Measurements from ENCODE around the gene NME7. TPM values are rescaled to one million over a fixed set of nuclear protein-coding genes. Genes with fewer than 3 reads are reported as not detected.
A peak's percentile ranks its signal among the peaks of the same experiment; 100 is the strongest.

Gene NME7
- total RNA-seq, 6 experiments from 2014 or later, result 16.0 to 22.2 (median 18.7) TPM

- H3K4me3 Mint-ChIP-seq, result peak overlapping the region; percentile 91
- TF ChIP-seq CTCF (IDR thresholded peaks at IDR 0.05), result no peak
- no peaks in the 10 kb centered on the region for H3K9me3 Mint-ChIP-seq
- H3K27ac Mint-ChIP-seq, result peak overlapping the region; percentile 97
- peaks cover under 1% of the 10 kb centered on the region; the same call in 1 of the 2 replicates for H3K27me3 Mint-ChIP-seq (ENCODE audit: insufficient read depth)
- DNase-seq, result no peak
- peaks cover 73% of the 10 kb centered on the region for H3K4me1 Mint-ChIP-seq (ENCODE audit: low read depth)
- H3K36me3 Mint-ChIP-seq (ENCODE audit: low read depth), result peaks cover 26% of the 10 kb centered on the region
These were observed 257.4 kb downstream of the NME7 start for GRCh38 chr1:169110236-169110635.

- Mint-ChIP-seq H3K4me1 (ENCODE audit: low read depth) (peaks cover 72% of the 10 kb centered on the region), H3K4me3 (peak overlapping the region; percentile 91), H3K27ac (peak overlapping the region; percentile 97), H3K27me3 (ENCODE audit: insufficient read depth) (peaks cover 6% of the 10 kb centered on the region; the same call in 1 of the 2 replicates), H3K36me3 (ENCODE audit: low read depth) (peaks cover 22% of the 10 kb centered on the region), H3K9me3 (no peaks in the 10 kb centered on the region)
- peak; percentile 88 for DNase-seq
- TF ChIP-seq CTCF (IDR thresholded peaks at IDR 0.05), result no peak
These were observed 257.9 kb downstream of the NME7 start for GRCh38 chr1:169109561-169110134.

- Mint-ChIP-seq H3K27me3 (ENCODE audit: insufficient read depth) (peaks cover 10% of the 10 kb centered on the region; the same call in 1 of the 2 replicates), H3K4me1 (ENCODE audit: low read depth) (peaks cover 65% of the 10 kb centered on the region), H3K27ac (peak overlapping the region; percentile 97)
These were observed 258.6 kb downstream of the NME7 start for GRCh38 chr1:169108863-169109560.

GRCh38 chr1:169108223-169108622, 259.4 kb downstream of the NME7 start:
- peaks cover 57% of the 10 kb centered on the region for H3K4me1 Mint-ChIP-seq (ENCODE audit: low read depth)
- H3K27ac Mint-ChIP-seq, result peak overlapping the region; percentile 97
- peak overlapping the region; percentile 91 for H3K4me3 Mint-ChIP-seq
- DNase-seq, result no peak
- peaks cover 12% of the 10 kb centered on the region for H3K36me3 Mint-ChIP-seq (ENCODE audit: low read depth)
- peaks cover 10% of the 10 kb centered on the region; the same call in 1 of the 2 replicates for H3K27me3 Mint-ChIP-seq (ENCODE audit: insufficient read depth)
- no peak for TF ChIP-seq CTCF (IDR thresholded peaks at IDR 0.05)
- H3K9me3 Mint-ChIP-seq, result no peaks in the 10 kb centered on the region

More at GRCh38 chr1:169108863-169109560, 258.6 kb downstream of the NME7 start:
- peak; percentile 56 for DNase-seq
- Mint-ChIP-seq H3K36me3 (ENCODE audit: low read depth) (peaks cover 16% of the 10 kb centered on the region), H3K9me3 (no peaks in the 10 kb centered on the region), H3K4me3 (peak overlapping the region; percentile 91)
- peak; percentile 65 for TF ChIP-seq CTCF (IDR thresholded peaks at IDR 0.05)

- Mint-ChIP-seq H3K27me3 (ENCODE audit: insufficient read depth) (peaks cover 10% of the 10 kb centered on the region; the same call in 1 of the 2 replicates), H3K4me3 (peak overlapping the region; percentile 91), H3K4me1 (ENCODE audit: low read depth) (peaks cover 52% of the 10 kb centered on the region), H3K36me3 (ENCODE audit: low read depth) (peaks cover 11% of the 10 kb centered on the region), H3K27ac (peak overlapping the region; percentile 97), H3K9me3 (no peaks in the 10 kb centered on the region)
- no peak for TF ChIP-seq CTCF (IDR thresholded peaks at IDR 0.05)
- peak; percentile 52 for DNase-seq
These were observed 259.9 kb downstream of the NME7 start for GRCh38 chr1:169107603-169108208.
